HG02973 (cell line): ENCODE data around the gene RASAL3.
"Not testable (repeated sequence)": the region's sequence is repeated elsewhere in the genome, so short reads cannot be mapped to it uniquely, and the experiment has no call there.

Experiments used
- ATAC-seq: cut with Tn5 transposase; IDR thresholded peaks from one replicate; pipeline ENCODE4 v1.9.1; 2021; ENCODE audit warnings: moderate library complexity; ENCODE audit not compliant: unreplicated experiment

Gene RASAL3

GRCh38 chr19:15475169-15475568 is 10.8 kb upstream of the RASAL3 start:
- ATAC-seq, result no peak

GRCh38 chr19:15473821-15474220 is 9.5 kb upstream of the RASAL3 start:
- not testable (repeated sequence) for ATAC-seq

DNA sequence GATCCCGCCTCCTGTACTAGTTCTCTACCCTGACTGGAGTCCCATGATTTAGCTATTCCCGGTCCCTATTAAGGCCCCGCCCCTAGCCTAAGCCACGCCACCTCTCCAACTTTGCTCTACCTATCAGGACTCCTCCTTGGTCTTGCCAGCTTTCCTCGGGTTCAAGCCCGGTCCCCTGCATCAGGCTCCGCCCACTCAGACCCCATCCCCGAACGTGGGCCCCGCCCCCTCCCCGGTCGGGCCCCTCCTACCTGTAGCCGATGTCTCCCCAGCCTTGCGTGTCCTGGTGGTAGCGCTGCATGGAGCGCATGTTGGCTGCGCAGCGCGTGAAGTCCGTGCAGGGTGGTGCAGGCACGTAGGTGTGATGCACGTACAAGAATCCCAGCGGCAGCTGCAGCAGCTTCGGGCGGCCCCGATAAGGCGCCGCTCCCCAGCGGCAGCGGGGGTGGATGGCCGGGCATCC is 7.3 kb upstream of the RASAL3 start:
- no peak for ATAC-seq

DNA sequence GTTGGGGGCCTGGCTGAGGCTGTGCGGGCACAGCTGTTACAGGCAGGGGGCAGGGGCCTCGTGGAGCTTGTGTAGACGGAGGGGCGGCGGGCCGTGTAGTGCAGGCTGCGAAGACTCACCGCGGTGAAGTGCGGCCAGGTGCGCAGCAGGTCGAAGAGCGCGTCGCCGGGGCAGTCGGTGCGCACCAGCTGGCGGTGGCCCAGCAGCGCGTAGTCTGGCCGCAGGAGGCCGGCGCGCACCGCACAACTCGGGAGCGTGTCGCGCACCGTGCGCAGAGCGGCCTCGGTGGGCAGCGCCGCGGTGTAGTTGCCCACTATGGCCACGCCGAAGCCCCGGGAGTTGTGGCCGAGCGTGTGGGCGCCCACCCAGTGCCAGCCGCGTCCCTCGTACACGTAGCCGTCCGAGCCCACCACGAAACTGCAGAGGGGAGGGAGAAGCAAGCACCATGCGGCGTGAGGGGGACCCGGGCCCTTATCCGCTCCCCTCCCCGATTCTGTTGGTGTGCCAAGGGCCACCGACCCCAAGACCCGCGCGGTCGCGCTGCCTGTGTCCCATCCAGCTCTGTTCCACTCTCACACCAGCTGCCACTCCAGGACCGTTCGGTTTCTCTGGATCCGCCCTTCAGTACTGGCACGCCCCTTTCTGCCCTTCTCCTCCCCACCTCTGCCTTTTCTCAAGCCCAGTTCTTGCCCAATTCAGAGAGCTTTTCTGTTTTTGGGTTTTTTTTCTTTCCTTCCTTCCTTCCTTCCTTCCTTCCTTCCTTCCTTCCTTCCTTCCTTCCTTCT is 5.4 kb upstream of the RASAL3 start:
- no peak for ATAC-seq

GRCh38 chr19:15468675-15469512 is 4.5 kb upstream of the RASAL3 start:
- no peak for ATAC-seq

DNA sequence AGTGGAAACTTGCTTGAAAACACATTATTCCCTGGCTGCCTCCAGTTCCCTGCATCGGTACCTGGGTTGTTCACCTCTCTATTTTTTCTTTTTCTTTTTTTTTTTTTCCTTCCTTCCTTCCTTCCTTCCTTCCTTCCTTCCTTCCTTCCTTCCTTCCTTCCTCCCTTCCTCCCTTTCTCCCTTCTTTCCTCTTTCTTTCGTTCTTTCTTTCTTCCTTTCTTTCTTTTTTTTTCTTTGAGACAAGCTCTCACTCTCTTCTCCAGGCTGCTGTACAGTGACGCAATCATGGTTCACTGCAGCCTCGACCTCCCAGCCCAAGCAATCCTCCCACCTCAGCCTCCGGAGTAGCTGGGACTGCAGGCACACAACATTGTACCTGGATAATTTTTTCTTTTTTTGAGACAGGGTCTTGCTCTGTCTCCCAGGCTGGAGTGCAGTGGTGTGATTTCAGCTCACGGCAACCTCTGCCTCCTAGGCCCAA is 3.4 kb upstream of the RASAL3 start:
- ATAC-seq, result no peak

DNA sequence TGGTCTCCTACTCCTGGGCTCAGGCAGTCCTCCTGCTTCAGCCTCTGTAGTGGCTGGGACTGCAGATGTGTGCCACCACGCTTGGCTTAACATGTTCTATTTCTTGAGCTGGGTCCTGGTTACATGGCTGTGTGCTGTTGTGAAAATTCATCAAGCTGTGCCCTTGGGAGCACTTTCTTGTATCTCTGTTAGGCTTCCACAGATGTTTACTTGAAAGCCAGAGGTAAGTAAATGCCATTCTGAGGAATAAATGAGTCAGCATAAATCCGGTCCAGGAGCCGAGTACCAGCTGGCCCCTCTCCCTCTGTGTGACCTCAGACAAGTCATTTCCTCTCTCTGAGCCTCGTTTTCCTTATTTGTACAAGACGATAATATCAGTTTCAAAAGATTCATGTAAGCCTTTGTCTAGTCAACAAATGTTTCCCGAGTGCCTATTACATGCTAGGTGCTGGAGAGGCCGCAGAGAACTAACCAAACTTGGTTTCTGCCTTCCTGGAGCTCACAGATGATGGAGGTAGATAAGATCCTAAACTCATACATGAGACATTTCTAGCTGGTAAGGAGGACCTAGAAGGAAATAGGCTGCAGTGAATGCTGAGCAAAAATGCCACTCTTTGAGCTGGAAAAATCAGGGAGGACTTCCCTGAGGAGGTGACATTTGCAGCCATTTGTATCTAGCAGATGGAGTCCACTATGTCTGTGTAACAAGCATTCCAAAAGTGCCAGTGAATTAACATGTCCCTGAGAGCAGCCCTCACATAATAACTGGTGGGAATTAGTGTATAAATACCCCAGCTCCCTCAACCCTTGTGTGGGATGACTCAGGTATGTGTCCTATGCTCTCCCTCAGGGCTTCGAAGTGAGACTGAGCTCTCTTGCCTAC is 2.7 kb upstream of the RASAL3 start:
- peak; percentile 43 for ATAC-seq

- ATAC-seq, result no peak
Observed at GRCh38 chr19:15463861-15464371, 428 bp downstream of the RASAL3 start.

GRCh38 chr19:15461694-15462093 is 2.6 kb downstream of the RASAL3 start:
- ATAC-seq, result no peak

DNA sequence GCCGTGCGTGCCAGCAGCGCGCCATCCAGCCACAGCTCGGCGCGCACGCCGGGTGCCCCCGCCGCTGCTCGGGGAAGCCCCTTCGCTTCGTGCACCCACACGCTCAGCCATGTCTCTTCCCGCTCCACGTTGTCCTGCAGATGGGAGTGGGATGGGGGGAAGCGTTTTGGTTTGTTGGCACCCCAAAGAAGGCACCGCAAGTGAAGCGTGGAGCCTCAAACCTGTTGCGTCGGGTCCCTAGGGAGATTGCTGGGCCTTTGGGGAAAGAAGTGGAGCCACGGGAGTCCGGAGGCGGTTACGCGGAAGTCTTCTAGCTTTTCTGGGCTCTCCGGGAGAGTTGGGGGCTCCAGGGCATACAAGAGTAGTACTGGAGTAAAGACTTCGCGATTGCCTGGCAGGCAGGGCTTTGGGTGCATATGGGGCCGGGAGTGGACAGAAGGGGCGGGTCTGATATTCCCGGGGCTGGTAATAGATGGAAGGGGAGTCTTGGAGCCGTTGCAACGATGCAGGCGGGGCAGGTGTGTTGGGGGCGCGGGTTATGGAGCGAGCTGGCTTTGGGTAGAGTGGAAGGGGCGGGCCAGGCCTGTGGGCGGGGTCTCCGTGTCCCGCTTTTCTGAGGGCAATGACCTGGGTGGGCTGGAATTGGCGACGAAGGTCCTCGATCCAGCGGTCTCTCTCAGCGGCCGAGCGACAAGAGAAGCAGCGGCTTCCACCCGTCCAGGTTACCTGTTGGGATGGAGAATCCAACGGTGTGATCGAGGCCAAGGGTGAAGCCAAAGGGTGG is 6.5 kb downstream of the RASAL3 start:
- no peak for ATAC-seq

- no peak for ATAC-seq
Observed at GRCh38 chr19:15456871-15457700, 7.3 kb downstream of the RASAL3 start.

- no peak for ATAC-seq
Observed at GRCh38 chr19:15456441-15456840, 7.9 kb downstream of the RASAL3 start.

- no peak for ATAC-seq
Observed at GRCh38 chr19:15455996-15456395, 8.3 kb downstream of the RASAL3 start.

DNA sequence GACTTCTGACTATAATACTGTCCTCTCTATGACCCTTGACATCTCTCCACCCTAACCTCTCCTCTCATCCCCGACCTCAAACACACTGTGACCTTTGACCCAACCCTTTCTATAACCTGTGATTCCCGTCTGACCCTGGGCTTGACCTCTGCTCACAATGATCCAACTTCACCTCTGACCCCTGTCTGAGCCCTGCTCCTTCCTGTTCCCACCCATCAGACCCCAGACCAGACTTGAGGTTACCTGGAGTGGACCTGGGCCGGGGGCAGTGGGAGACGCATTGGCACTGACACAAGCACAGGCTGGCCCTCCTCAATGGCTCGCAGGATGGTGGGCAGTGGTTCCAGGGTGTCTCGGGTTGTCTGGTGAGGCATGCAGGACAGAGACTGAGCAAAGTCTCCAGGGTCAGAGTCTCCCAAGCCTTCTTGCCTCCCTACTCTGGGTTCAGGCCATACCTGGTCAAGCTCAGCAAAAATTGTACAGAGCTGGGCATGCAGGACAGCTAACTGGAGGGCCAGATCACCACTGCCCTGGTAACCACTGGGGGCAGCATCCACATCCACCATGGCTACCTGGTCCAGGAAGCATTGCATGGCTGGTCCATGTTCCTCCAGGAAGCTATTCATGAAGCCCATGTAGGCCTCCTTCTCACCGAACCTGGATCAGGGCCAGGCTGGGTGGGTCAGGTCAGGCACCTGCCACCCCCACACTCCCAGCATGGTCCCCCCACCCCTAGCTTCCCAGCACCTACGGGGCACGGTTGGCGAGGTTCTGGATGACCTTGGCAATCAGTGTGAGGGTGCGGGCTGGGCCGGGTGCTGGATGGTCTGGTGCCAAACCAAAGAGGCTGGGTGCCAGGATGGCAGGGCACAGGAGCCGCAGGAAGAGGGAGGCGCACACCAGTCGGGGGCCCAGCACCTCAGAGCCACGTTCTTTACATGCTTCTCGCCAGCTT is 10.2 kb downstream of the RASAL3 start:
- no peak for ATAC-seq

- ATAC-seq, result no peak
Observed at GRCh38 chr19:15453091-15453578, 11.2 kb downstream of the RASAL3 start.

DNA sequence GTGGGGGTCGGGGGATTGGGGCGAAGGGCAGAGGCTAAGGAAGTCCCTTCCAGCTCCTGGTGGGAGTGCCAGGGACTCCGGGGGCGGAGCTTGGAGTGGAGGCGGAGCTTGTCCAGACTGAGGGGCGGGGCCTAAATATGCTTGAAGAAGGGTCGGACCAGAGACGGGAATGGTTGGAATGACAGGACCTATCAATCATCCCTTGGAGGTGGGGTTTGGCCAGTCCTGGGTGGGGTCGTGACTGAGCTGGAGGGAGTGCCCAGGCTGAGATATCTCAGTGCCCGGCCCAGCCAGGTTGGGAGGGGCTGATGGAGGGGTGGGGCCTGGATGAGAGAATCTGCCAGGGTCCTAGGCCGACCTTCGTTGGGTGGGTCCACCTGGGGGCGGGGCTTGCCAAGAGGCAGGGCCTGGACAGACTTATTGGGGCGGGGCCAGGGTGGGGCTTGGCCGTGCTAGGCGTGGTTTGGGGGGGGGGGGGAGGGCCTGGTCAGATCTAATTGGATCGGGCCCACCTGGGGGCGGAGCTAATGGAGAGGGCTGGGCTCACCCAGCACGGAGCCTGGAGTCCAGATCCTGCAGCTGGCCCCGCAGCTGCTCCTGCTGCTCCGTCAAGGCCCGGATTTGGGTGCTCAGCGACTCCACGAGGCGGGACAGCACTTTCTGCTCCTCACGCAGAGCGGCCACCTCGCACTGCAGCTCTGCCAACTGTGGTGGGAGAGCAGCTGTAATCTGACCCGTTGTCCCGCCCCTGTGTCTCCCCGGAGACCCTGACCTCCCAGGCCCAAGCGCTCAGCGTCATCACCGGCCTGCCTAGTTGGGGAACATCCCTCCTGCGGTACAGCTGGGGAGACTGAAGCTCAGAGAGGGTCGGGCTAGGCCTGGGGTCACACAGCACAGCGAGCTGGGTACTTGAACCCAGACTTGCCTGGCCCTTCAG is 12.0 kb downstream of the RASAL3 start:
- ATAC-seq, result no peak

- ATAC-seq, result no peak
Observed at GRCh38 chr19:15450528-15450890, 13.8 kb downstream of the RASAL3 start.
